Spleen (tissue), 11 donors: ENCODE measurements around the gene ACSS3. TPM values are rescaled to one million over a fixed set of nuclear protein-coding genes. Genes with fewer than 3 reads are reported as not detected.
"Not testable (repeated sequence)": the region's sequence is repeated elsewhere in the genome, so short reads cannot be mapped to it uniquely, and the experiment has no call there.

Source experiments
- DNase-seq: peaks from one replicate; pipeline ENCODE4 v3.0.0-alpha.2; 2020
- H3K27ac ChIP-seq, 8 donors: fragments of 200-600 bp; sonication (generic) in 7 of 8; 1 replicate in 4 of 8; 2 replicates in 4 of 8; pipeline versions ENCODE4 v1.5.0 to v1.8.0; 2016 to 2021; ENCODE audit warnings: inconsistent platforms in 4 of 8, mild to moderate bottlenecking in 4 of 8, moderate library complexity in 1 of 8
- H3K27me3 ChIP-seq, 7 donors: fragments of 200-600 bp; sonication (generic) in 6 of 7; replicated peaks in 1 of 7; 1 replicate in 4 of 7; 2 replicates in 3 of 7; pipeline versions ENCODE4 v1.5.0 to v1.8.0; 2016 to 2021; ENCODE audit warnings: inconsistent platforms in 3 of 7, mild to moderate bottlenecking in 1 of 7
- H3K36me3 ChIP-seq, 6 donors: fragments of 200-600 bp; sonication (generic) in 5 of 6; 1 replicate in 4 of 6; 2 replicates in 2 of 6; pipeline versions ENCODE4 v1.5.0 to v1.8.0; 2016 to 2021; ENCODE audit warnings: inconsistent platforms in 2 of 6
- H3K4me1 ChIP-seq, 6 donors: fragments of 200-600 bp; sonication (generic) in 5 of 6; 1 replicate in 3 of 6; 2 replicates in 3 of 6; pipeline versions ENCODE4 v1.5.0 to v1.8.0; 2016 to 2021; ENCODE audit warnings: inconsistent platforms in 3 of 6
- H3K4me3 ChIP-seq, 8 donors: fragments of 200-600 bp; sonication (generic) in 7 of 8; 1 replicate in 4 of 8; 2 replicates in 4 of 8; pipeline versions ENCODE4 v1.5.0 to v1.8.0; 2016 to 2021; ENCODE audit warnings: inconsistent platforms in 4 of 8, mild to moderate bottlenecking in 4 of 8, moderate library complexity in 2 of 8
- H3K9me3 ChIP-seq, 8 donors: fragments of 200-600 bp; sonication (generic) in 7 of 8; 1 replicate in 4 of 8; 2 replicates in 4 of 8; pipeline versions ENCODE4 v1.5.0 to v1.8.0; 2016 to 2021; ENCODE audit warnings: inconsistent platforms in 4 of 8
- CTCF ChIP-seq, 11 experiments: fragments of 200-600 bp in 7 of 11; fragments of 450-650 bp in 4 of 11; sonication (generic) in 4 of 11; IDR thresholded peaks in 8 of 11; conservative IDR thresholded peaks in 3 of 11; 1 replicate in 7 of 11; 2 replicates in 4 of 11; pipeline versions ENCODE4 v1.4.0 to v1.8.0; 2016 to 2021; ENCODE audit warnings: antibody characterized with exemption in 11 of 11, inconsistent platforms in 4 of 11, mild to moderate bottlenecking in 1 of 11
- POLR2A ChIP-seq, 3 donors: fragments of 450-650 bp; IDR thresholded peaks; one replicate each; pipeline ENCODE4 v1.5.1; 2017; ENCODE audit warnings: antibody characterized with exemption in 3 of 3, mild to moderate bottlenecking in 1 of 3
- POLR2AphosphoS5 ChIP-seq, 3 donors: sonication (generic); formaldehyde crosslinking; IDR thresholded peaks; one replicate each; pipeline ENCODE4 v1.5.1; 2017; ENCODE audit warnings: antibody characterized with exemption in 3 of 3
- WGBS, 5 donors: extraction: QIAGEN DNeasy Blood & Tissue Kit in 3 of 5; methylation state at CpG; one replicate each; pipeline versions ENCODE4 v1.1.5 to v1.1.7; 2013 to 2018; 5-methylcytosine and 5-hydroxymethylcytosine counted together
- intact Hi-C: fragments of 100-400 bp; cut with DNase I; formaldehyde crosslinking; loops from one replicate; pipeline ENCODE4 v1.15.0; 2023; ENCODE audit warnings: low total_unique reads
- polyA plus RNA-seq, 3 donors: library from polyadenylated mRNA; stranded (reverse); fragments of 200-250 nt; gene quantifications; one replicate each; pipeline ENCODE4 v1.2.1, GENCODE V29; 2013
- total RNA-seq, 7 donors: library from RNA; depleted of rRNA in 3 of 7; stranded (reverse); fragments of >200 nt in 3 of 7; fragmentation: NEBNext Ultra II Directional in 4 of 7; extraction: Animal tissue kit (Norgen Biotek cat#: 25700) in 4 of 7; gene quantifications; one replicate each; pipeline versions ENCODE4 v1.1.0 to v1.2.1, GENCODE V29; 2016 to 2021
- donor health status: healthy with polysubstance abuse.
- donor health status: DM: no; HTN: no; CAD: no; lungs with moderate emphysema.
- donor health status: DM: no; HTN: no; CAD: no.
- donor health status: Bipolar disorder and iron deficiency.
- donor health status: healthy.
- donor health status: DM: no; HTN: no; CAD: no.
- donor health status: DM: yes; HTN: yes; CAD: no.

ACSS3 gene
- total and polyA plus RNA-seq, 10 donors = 1.1 to 12.3 (median 7.0) TPM

GRCh38 chr12:81207664-81208063 is 129.8 kb downstream of the ACSS3 start:
- Histone ChIP-seq H3K4me1 (peaks cover 0 to 4% (median 0%) of the 10 kb centered on the region in 6 donors), H3K4me3 (no peak overlapping the region), H3K36me3 (no peaks in the 10 kb centered on the region), H3K27me3 (no peaks in the 10 kb centered on the region), H3K27ac (no peak overlapping the region), H3K9me3 (no peaks in the 10 kb centered on the region)
- TF ChIP-seq POLR2A (IDR thresholded peaks at IDR 0.05) = no peak
- TF ChIP-seq POLR2AphosphoS5 (IDR thresholded peaks at IDR 0.05) = no peak
- TF ChIP-seq CTCF (IDR thresholded peaks at IDR 0.05 in 8 of 11, conservative IDR thresholded peaks at IDR 0.05 in 3 of 11) = no peak
- intact Hi-C loops = no loop called here
- WGBS, 5 donors = 76 to 82% (median 78%) methylated on average over 4 of the region's 4 CpGs
- DNase-seq = no peak

- DNase-seq = no peak
- 62 to 74% (median 63%) methylated on average over 9 of the region's 9 CpGs for WGBS, 5 donors
- H3K27ac ChIP-seq = no peak overlapping the region
- TF ChIP-seq POLR2AphosphoS5 (IDR thresholded peaks at IDR 0.05) = no peak
- TF ChIP-seq CTCF (IDR thresholded peaks at IDR 0.05 in 8 of 11, conservative IDR thresholded peaks at IDR 0.05 in 3 of 11) = no peak
- no peak for TF ChIP-seq POLR2A (IDR thresholded peaks at IDR 0.05)
- H3K27me3 ChIP-seq = no peaks in the 10 kb centered on the region
- H3K4me1 ChIP-seq = peaks cover 0 to 4% (median 0%) of the 10 kb centered on the region in 6 donors
- intact Hi-C loops = no loop called here
- H3K4me3 ChIP-seq = no peak overlapping the region
- no peaks in the 10 kb centered on the region for H3K36me3 ChIP-seq
- no peaks in the 10 kb centered on the region for H3K9me3 ChIP-seq
Measured at GRCh38 chr12:81208187-81208911, 130.5 kb downstream of the ACSS3 start.

GRCh38 chr12:81209012-81209411 is 131.1 kb downstream of the ACSS3 start:
- no peaks in the 10 kb centered on the region for H3K27me3 ChIP-seq
- H3K9me3 ChIP-seq = no peaks in the 10 kb centered on the region
- no peak for DNase-seq
- intact Hi-C loops = no loop called here
- peaks cover 0 to 4% (median 0%) of the 10 kb centered on the region in 6 donors for H3K4me1 ChIP-seq
- H3K4me3 ChIP-seq = no peak overlapping the region
- H3K27ac ChIP-seq = peak overlapping the region in 1 of 8 donors; percentile 37
- H3K36me3 ChIP-seq = no peaks in the 10 kb centered on the region
- no peak for TF ChIP-seq CTCF (IDR thresholded peaks at IDR 0.05 in 8 of 11, conservative IDR thresholded peaks at IDR 0.05 in 3 of 11)
- TF ChIP-seq POLR2A (IDR thresholded peaks at IDR 0.05) = no peak
- TF ChIP-seq POLR2AphosphoS5 (IDR thresholded peaks at IDR 0.05) = no peak

- H3K4me3 ChIP-seq, DNase-seq, H3K4me1 ChIP-seq, H3K9me3 ChIP-seq, intact Hi-C loops, H3K27me3 ChIP-seq, H3K36me3 ChIP-seq: not testable (repeated sequence)
- peak overlapping the region in 2 of 8 donors; percentile 10 to 37 for H3K27ac ChIP-seq
- TF ChIP-seq POLR2AphosphoS5 (IDR thresholded peaks at IDR 0.05) = peak in 1 of 3 donors; percentile 42
- WGBS, 5 donors = 42 to 67% (median 54%) methylated on average over 2 of the region's 2 CpGs
Measured at GRCh38 chr12:81209772-81210225, 131.9 kb downstream of the ACSS3 start.
